ENCODE measurements around the gene MOBP. TPM values are rescaled to one million over a fixed set of nuclear protein-coding genes. Genes with fewer than 3 reads are reported as not detected.

Gene MOBP
- total and polyA plus RNA-seq, 4 donors: not detected

- Histone ChIP-seq H3K36me3 (ENCODE audit: control insufficient read depth in 4 of 4, insufficient read depth in 3 of 4, low read depth in 1 of 4, low read length in 3 of 4) (no peaks in the 10 kb centered on the region), H3K9ac (ENCODE audit: low read depth in 1 of 2, low read length in 2 of 2) (no peak overlapping the region), H3K27me3 (ENCODE audit: control insufficient read depth in 4 of 4, insufficient read depth in 4 of 4, low read length in 3 of 4) (no peaks in the 10 kb centered on the region), H3K27ac (ENCODE audit: low read depth in 1 of 2, low read length in 2 of 2) (peak overlapping the region in 1 of 2 donors; percentile 42), H3K4me1 (ENCODE audit: control insufficient read depth in 4 of 4, insufficient read depth in 4 of 4, low read length in 3 of 4) (peaks cover 0 to 2% (median 0%) of the 10 kb centered on the region in 4 donors), H3K4me3 (ENCODE audit: low read depth in 1 of 3, low read length in 3 of 3) (no peak overlapping the region), H3K9me3 (ENCODE audit: control insufficient read depth in 4 of 4, low read length in 3 of 4) (no peaks in the 10 kb centered on the region)
- TF ChIP-seq RXRA (IDR thresholded peaks at IDR 0.05) (no peak), SP1 (IDR thresholded peaks at IDR 0.05) (peak; percentile 7), EGR1 (IDR thresholded peaks at IDR 0.05; ENCODE audit: low read depth in 2 of 2) (no peak), GABPA (IDR thresholded peaks at IDR 0.05 in 1 of 2, conservative IDR thresholded peaks at IDR 0.05 in 1 of 2) (no peak), TAF1 (conservative IDR thresholded peaks at IDR 0.05) (no peak), JUND (IDR thresholded peaks at IDR 0.05) (no peak)
- TF ChIP-seq, protein P1, sequence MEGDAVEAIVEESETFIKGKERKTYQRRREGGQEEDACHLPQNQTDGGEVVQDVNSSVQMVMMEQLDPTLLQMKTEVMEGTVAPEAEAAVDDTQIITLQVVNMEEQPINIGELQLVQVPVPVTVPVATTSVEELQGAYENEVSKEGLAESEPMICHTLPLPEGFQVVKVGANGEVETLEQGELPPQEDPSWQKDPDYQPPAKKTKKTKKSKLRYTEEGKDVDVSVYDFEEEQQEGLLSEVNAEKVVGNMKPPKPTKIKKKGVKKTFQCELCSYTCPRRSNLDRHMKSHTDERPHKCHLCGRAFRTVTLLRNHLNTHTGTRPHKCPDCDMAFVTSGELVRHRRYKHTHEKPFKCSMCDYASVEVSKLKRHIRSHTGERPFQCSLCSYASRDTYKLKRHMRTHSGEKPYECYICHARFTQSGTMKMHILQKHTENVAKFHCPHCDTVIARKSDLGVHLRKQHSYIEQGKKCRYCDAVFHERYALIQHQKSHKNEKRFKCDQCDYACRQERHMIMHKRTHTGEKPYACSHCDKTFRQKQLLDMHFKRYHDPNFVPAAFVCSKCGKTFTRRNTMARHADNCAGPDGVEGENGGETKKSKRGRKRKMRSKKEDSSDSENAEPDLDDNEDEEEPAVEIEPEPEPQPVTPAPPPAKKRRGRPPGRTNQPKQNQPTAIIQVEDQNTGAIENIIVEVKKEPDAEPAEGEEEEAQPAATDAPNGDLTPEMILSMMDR (IDR thresholded peaks at IDR 0.05; ENCODE audit: low read depth, low read length, missing input control): no peak
- no peak for DNase-seq (ENCODE audit: low spot score)
- 69% methylated on average over 22 of the region's 22 CpGs for WGBS
Observed at GRCh38 chr3:39428745-39429201, 38.7 kb upstream of the MOBP start.

GRCh38 chr3:39429466-39429865 is 38.0 kb upstream of the MOBP start:
- no peaks in the 10 kb centered on the region for H3K36me3 ChIP-seq (ENCODE audit: control insufficient read depth in 4 of 4, insufficient read depth in 3 of 4, low read depth in 1 of 4, low read length in 3 of 4)
- H3K9me3 ChIP-seq (ENCODE audit: control insufficient read depth in 4 of 4, low read length in 3 of 4): no peaks in the 10 kb centered on the region
- peaks cover 0 to 2% (median 0%) of the 10 kb centered on the region in 4 donors for H3K4me1 ChIP-seq (ENCODE audit: control insufficient read depth in 4 of 4, insufficient read depth in 4 of 4, low read length in 3 of 4)
- no peak overlapping the region for H3K9ac ChIP-seq (ENCODE audit: low read depth in 1 of 2, low read length in 2 of 2)
- H3K4me3 ChIP-seq (ENCODE audit: low read depth in 1 of 3, low read length in 3 of 3): no peak overlapping the region
- no peak overlapping the region for H3K27ac ChIP-seq (ENCODE audit: low read depth in 1 of 2, low read length in 2 of 2)
- DNase-seq (ENCODE audit: low spot score): no peak
- H3K27me3 ChIP-seq (ENCODE audit: control insufficient read depth in 4 of 4, insufficient read depth in 4 of 4, low read length in 3 of 4): no peaks in the 10 kb centered on the region
- WGBS: 91% methylated on average over 11 of the region's 11 CpGs
- no peak for TF ChIP-seq EGR1 (IDR thresholded peaks at IDR 0.05; ENCODE audit: low read depth in 2 of 2)
- TF ChIP-seq FOXA2 (IDR thresholded peaks at IDR 0.05): no peak
- no peak for TF ChIP-seq HNF4G (IDR thresholded peaks at IDR 0.05)
- TF ChIP-seq FOXA1 (IDR thresholded peaks at IDR 0.05): no peak
- no peak for TF ChIP-seq ATF3 (IDR thresholded peaks at IDR 0.05)
- no peak for TF ChIP-seq TAF1 (conservative IDR thresholded peaks at IDR 0.05)
- TF ChIP-seq, protein P2, sequence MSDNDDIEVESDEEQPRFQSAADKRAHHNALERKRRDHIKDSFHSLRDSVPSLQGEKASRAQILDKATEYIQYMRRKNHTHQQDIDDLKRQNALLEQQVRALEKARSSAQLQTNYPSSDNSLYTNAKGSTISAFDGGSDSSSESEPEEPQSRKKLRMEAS (IDR thresholded peaks at IDR 0.05): no peak
- no peak for TF ChIP-seq RXRA (IDR thresholded peaks at IDR 0.05)
- TF ChIP-seq NR2F2 (IDR thresholded peaks at IDR 0.05): no peak
- TF ChIP-seq, protein P1 (IDR thresholded peaks at IDR 0.05; ENCODE audit: low read depth, low read length, missing input control): no peak
- TF ChIP-seq, protein P3, sequence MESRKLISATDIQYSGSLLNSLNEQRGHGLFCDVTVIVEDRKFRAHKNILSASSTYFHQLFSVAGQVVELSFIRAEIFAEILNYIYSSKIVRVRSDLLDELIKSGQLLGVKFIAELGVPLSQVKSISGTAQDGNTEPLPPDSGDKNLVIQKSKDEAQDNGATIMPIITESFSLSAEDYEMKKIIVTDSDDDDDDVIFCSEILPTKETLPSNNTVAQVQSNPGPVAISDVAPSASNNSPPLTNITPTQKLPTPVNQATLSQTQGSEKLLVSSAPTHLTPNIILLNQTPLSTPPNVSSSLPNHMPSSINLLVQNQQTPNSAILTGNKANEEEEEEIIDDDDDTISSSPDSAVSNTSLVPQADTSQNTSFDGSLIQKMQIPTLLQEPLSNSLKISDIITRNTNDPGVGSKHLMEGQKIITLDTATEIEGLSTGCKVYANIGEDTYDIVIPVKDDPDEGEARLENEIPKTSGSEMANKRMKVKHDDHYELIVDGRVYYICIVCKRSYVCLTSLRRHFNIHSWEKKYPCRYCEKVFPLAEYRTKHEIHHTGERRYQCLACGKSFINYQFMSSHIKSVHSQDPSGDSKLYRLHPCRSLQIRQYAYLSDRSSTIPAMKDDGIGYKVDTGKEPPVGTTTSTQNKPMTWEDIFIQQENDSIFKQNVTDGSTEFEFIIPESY (IDR thresholded peaks at IDR 0.05): no peak
- TF ChIP-seq YY1 (IDR thresholded peaks at IDR 0.05): no peak
- TF ChIP-seq SP1 (IDR thresholded peaks at IDR 0.05): no peak
- no peak for TF ChIP-seq GABPA (IDR thresholded peaks at IDR 0.05 in 1 of 2, conservative IDR thresholded peaks at IDR 0.05 in 1 of 2)
- no peak for TF ChIP-seq RAD21 (IDR thresholded peaks at IDR 0.05)
- TF ChIP-seq HNF4A (conservative IDR thresholded peaks at IDR 0.05): no peak
- TF ChIP-seq, protein P4, sequence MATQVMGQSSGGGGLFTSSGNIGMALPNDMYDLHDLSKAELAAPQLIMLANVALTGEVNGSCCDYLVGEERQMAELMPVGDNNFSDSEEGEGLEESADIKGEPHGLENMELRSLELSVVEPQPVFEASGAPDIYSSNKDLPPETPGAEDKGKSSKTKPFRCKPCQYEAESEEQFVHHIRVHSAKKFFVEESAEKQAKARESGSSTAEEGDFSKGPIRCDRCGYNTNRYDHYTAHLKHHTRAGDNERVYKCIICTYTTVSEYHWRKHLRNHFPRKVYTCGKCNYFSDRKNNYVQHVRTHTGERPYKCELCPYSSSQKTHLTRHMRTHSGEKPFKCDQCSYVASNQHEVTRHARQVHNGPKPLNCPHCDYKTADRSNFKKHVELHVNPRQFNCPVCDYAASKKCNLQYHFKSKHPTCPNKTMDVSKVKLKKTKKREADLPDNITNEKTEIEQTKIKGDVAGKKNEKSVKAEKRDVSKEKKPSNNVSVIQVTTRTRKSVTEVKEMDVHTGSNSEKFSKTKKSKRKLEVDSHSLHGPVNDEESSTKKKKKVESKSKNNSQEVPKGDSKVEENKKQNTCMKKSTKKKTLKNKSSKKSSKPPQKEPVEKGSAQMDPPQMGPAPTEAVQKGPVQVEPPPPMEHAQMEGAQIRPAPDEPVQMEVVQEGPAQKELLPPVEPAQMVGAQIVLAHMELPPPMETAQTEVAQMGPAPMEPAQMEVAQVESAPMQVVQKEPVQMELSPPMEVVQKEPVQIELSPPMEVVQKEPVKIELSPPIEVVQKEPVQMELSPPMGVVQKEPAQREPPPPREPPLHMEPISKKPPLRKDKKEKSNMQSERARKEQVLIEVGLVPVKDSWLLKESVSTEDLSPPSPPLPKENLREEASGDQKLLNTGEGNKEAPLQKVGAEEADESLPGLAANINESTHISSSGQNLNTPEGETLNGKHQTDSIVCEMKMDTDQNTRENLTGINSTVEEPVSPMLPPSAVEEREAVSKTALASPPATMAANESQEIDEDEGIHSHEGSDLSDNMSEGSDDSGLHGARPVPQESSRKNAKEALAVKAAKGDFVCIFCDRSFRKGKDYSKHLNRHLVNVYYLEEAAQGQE (IDR thresholded peaks at IDR 0.05): no peak
